Breast epithelium (tissue), 3 donors: ENCODE data around the gene FKBP1B.

Source experiments
- POLR2A ChIP-seq: fragments of 450-650 bp; IDR thresholded peaks from one replicate; pipeline ENCODE4 v1.6.1; 2016; ENCODE audit warnings: antibody characterized with exemption, mild to moderate bottlenecking, moderate library complexity
- POLR2AphosphoS5 ChIP-seq, 3 donors: sonication (generic); formaldehyde crosslinking; IDR thresholded peaks; one replicate each; pipeline ENCODE4 v1.6.1; 2017; ENCODE audit warnings: antibody characterized with exemption in 3 of 3
- TF ChIP-seq, protein P1 (sequence below), 3 donors: fragments of 450-650 bp; IDR thresholded peaks; one replicate each; pipeline ENCODE4 v1.5.1; 2016 to 2017; ENCODE audit warnings: antibody characterized with exemption in 3 of 3, mild to moderate bottlenecking in 3 of 3, moderate library complexity in 3 of 3

DNA sequence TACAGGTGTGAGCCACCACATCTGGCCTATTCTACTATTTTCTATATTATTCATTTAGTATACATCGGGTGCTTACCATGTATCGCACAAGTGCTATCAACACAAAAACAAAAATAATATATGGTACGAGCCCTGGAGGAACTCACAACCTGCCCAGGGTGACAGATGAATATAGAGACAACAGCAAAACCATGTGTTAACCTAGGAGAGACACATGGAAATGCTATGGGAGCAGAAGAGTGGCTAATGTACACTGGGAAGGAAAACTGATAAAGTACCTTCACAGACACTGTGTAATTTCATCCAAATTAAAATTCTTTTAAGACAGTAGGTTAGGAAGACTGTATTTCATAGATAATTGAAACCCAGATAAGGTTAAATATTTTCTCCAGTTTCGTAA is 22.7 kb downstream of the FKBP1B start:
- TF ChIP-seq POLR2A = no peak
- TF ChIP-seq, protein P1, sequence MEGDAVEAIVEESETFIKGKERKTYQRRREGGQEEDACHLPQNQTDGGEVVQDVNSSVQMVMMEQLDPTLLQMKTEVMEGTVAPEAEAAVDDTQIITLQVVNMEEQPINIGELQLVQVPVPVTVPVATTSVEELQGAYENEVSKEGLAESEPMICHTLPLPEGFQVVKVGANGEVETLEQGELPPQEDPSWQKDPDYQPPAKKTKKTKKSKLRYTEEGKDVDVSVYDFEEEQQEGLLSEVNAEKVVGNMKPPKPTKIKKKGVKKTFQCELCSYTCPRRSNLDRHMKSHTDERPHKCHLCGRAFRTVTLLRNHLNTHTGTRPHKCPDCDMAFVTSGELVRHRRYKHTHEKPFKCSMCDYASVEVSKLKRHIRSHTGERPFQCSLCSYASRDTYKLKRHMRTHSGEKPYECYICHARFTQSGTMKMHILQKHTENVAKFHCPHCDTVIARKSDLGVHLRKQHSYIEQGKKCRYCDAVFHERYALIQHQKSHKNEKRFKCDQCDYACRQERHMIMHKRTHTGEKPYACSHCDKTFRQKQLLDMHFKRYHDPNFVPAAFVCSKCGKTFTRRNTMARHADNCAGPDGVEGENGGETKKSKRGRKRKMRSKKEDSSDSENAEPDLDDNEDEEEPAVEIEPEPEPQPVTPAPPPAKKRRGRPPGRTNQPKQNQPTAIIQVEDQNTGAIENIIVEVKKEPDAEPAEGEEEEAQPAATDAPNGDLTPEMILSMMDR (IDR thresholded peaks at IDR 0.05) = no peak
- no peak for TF ChIP-seq POLR2AphosphoS5 (IDR thresholded peaks at IDR 0.05)
